Left forelimb (tissue), 1 donor: ENCODE measurements around the gene ACOT12.

Source experiments
- DNase-seq: peaks from one replicate; pipeline ENCODE4 v3.0.0-alpha.2; 2018; ENCODE audit warnings: low spot score

The ACOT12 gene

GRCh38 chr5:81400375-81400774 is 6.4 kb upstream of the ACOT12 start:
- no peak for DNase-seq

GRCh38 chr5:81398741-81399140 is 4.8 kb upstream of the ACOT12 start:
- no peak for DNase-seq

- DNase-seq: no peak
Measured at GRCh38 chr5:81397176-81397575, 3.2 kb upstream of the ACOT12 start.

- DNase-seq: no peak
Measured at GRCh38 chr5:81395262-81395661, 1.3 kb upstream of the ACOT12 start.

- no peak for DNase-seq
Measured at GRCh38 chr5:81393430-81393782, 528 bp downstream of the ACOT12 start.

- DNase-seq: no peak
Measured at GRCh38 chr5:81389025-81389424, 4.9 kb downstream of the ACOT12 start.

GRCh38 chr5:81388169-81388568 is 5.8 kb downstream of the ACOT12 start:
- no peak for DNase-seq

- DNase-seq: no peak
Measured at GRCh38 chr5:81383867-81384266, 10.1 kb downstream of the ACOT12 start.

GRCh38 chr5:81371354-81371876 is 22.5 kb downstream of the ACOT12 start:
- no peak for DNase-seq

GRCh38 chr5:81370912-81371311 is 23.0 kb downstream of the ACOT12 start:
- no peak for DNase-seq

GRCh38 chr5:81365541-81365940 is 28.4 kb downstream of the ACOT12 start:
- no peak for DNase-seq

GRCh38 chr5:81363093-81363871 is 30.7 kb downstream of the ACOT12 start:
- no peak for DNase-seq

- no peak for DNase-seq
Measured at GRCh38 chr5:81361600-81361999, 32.3 kb downstream of the ACOT12 start.

- DNase-seq: no peak
Measured at GRCh38 chr5:81360640-81361039, 33.3 kb downstream of the ACOT12 start.

GRCh38 chr5:81359881-81360280 is 34.1 kb downstream of the ACOT12 start:
- DNase-seq: no peak

- no peak for DNase-seq
Measured at GRCh38 chr5:81359108-81359507, 34.8 kb downstream of the ACOT12 start.

GRCh38 chr5:81355291-81356251 is 38.4 kb downstream of the ACOT12 start:
- DNase-seq: no peak

- DNase-seq: no peak
Measured at GRCh38 chr5:81354093-81354492, 39.8 kb downstream of the ACOT12 start.

GRCh38 chr5:81353189-81353588 is 40.7 kb downstream of the ACOT12 start:
- DNase-seq: no peak

- no peak for DNase-seq
Measured at GRCh38 chr5:81350507-81350906, 43.4 kb downstream of the ACOT12 start.

GRCh38 chr5:81349161-81349560 is 44.8 kb downstream of the ACOT12 start:
- DNase-seq: no peak

GRCh38 chr5:81345411-81346003 is 48.4 kb downstream of the ACOT12 start:
- no peak for DNase-seq

GRCh38 chr5:81344736-81345135 is 49.2 kb downstream of the ACOT12 start:
- no peak for DNase-seq
